GM12878 (cell line): ENCODE results near the gene TEX44. TPM values are rescaled to one million over a fixed set of nuclear protein-coding genes. Genes with fewer than 3 reads are reported as not detected.

Experiments used
- ATF7 ChIP-seq: fragments of 450-650 bp; IDR thresholded peaks from 2 replicates; pipeline ENCODE4 v1.6.1; 2016; ENCODE audit warnings: low read depth, mild to moderate bottlenecking
- CEBPB ChIP-seq, 2 experiments: fragments of 150-350 bp in 1 of 2; IDR thresholded peaks; 2 replicates each; pipeline ENCODE4 v1.6.1; 2012 to 2014; ENCODE audit warnings: low read depth in 2 of 2, low read length in 2 of 2, borderline replicate concordance in 1 of 2, inconsistent platforms in 1 of 2
- FOXM1 ChIP-seq: IDR thresholded peaks from 2 replicates; pipeline ENCODE4 v1.6.1; 2012; ENCODE audit warnings: low read depth, mild to moderate bottlenecking, inconsistent platforms, low read length, moderate library complexity
- JUND ChIP-seq: IDR thresholded peaks from 2 replicates; pipeline ENCODE4 v1.6.1; 2012; ENCODE audit warnings: low read depth, mild to moderate bottlenecking, low read length, improper control_type of control experiment, moderate library complexity
- KLF5 ChIP-seq: fragments of 450-650 bp; IDR thresholded peaks from 2 replicates; pipeline ENCODE4 v1.6.1; 2014; ENCODE audit warnings: mild to moderate bottlenecking; ENCODE audit not compliant: partially characterized antibody
- NRF1 ChIP-seq: conservative IDR thresholded peaks from 2 replicates; pipeline ENCODE4 v1.6.1; 2011; ENCODE audit warnings: mild to moderate bottlenecking, low read depth, low read length, improper control_type of control experiment
- POLR2AphosphoS2 ChIP-seq: IDR thresholded peaks from 2 replicates; pipeline ENCODE4 v1.6.1; 2011; ENCODE audit warnings: low read depth, mild to moderate bottlenecking, low read length, improper control_type of control experiment, moderate library complexity
- POLR2AphosphoS5 ChIP-seq: IDR thresholded peaks from 2 replicates; pipeline ENCODE4 v1.6.1; 2011; ENCODE audit warnings: mild to moderate bottlenecking, low read length, inconsistent platforms
- RAD21 ChIP-seq: IDR thresholded peaks from 2 replicates; pipeline ENCODE4 v1.6.1; 2011; ENCODE audit warnings: mild to moderate bottlenecking, low read depth, low read length, moderate library complexity; ENCODE audit not compliant: insufficient read depth
- RB1 ChIP-seq: fragments of 450-650 bp; formaldehyde crosslinking; IDR thresholded peaks from 2 replicates; pipeline ENCODE4 v1.6.1; 2017; ENCODE audit warnings: mild to moderate bottlenecking, borderline replicate concordance
- SMARCA5 ChIP-seq: fragments of 450-650 bp; IDR thresholded peaks from 2 replicates; pipeline ENCODE4 v1.6.1; 2017; ENCODE audit warnings: mild to moderate bottlenecking
- SREBF1 ChIP-seq: IDR thresholded peaks from 2 replicates; pipeline ENCODE4 v1.6.1; 2012; ENCODE audit warnings: mild to moderate bottlenecking, low read length
- TAF1 ChIP-seq: IDR thresholded peaks from 2 replicates; pipeline ENCODE4 v1.6.1; 2011; ENCODE audit warnings: mild to moderate bottlenecking, low read depth, low read length, borderline replicate concordance
- YBX1 ChIP-seq: fragments of 450-650 bp; IDR thresholded peaks from 2 replicates; pipeline ENCODE4 v1.6.1; 2016; ENCODE audit warnings: antibody characterized with exemption
- ZNF622 ChIP-seq: fragments of 450-650 bp; IDR thresholded peaks from 2 replicates; pipeline ENCODE4 v1.6.1; 2017; ENCODE audit warnings: mild to moderate bottlenecking, inconsistent platforms
- polyA plus RNA-seq, 11 experiments: library from polyadenylated mRNA; depleted of rRNA in 4 of 11; unstranded in 6 of 11; stranded (reverse) in 5 of 11; fragments of >200 nt; fragmentation: Nextera tagmentation in 4 of 11; fragmentation: Illumina TruSeq in 1 of 11; extraction: Ambion mirVana in 4 of 11; extraction: Trizol in 1 of 11; gene quantifications; 1 replicate in 1 of 11; 2 replicates in 10 of 11; pipeline versions ENCODE4 v1.2.1 to v1.2.3, GENCODE V29; 2011 to 2016; ENCODE audit warnings: inconsistent platforms in 2 of 11, missing spikeins in 2 of 11, low read depth in 1 of 11
- total RNA-seq, 4 experiments: library from RNA; depleted of rRNA in 3 of 4; stranded (reverse); fragments of >200 nt in 3 of 4; fragmentation: Illumina TruSeq in 1 of 4; extraction: Trizol in 1 of 4; gene quantifications; 2 replicates each; pipeline versions ENCODE4 v1.2.1 to v1.2.3, GENCODE V29; 2013 to 2021
- TF ChIP-seq, protein P1 (sequence below): IDR thresholded peaks from 2 replicates; pipeline ENCODE4 v1.6.1; 2011; ENCODE audit warnings: low read depth, low read length, improper control_type of control experiment, borderline replicate concordance
- TF ChIP-seq, protein P2 (sequence below): IDR thresholded peaks from 2 replicates; pipeline ENCODE4 v1.6.1; 2012; ENCODE audit warnings: low read depth, low read length, improper control_type of control experiment
- TF ChIP-seq, protein P3 (sequence below): IDR thresholded peaks from 2 replicates; pipeline ENCODE4 v1.6.1; 2012; ENCODE audit warnings: low read length, inconsistent platforms
- TF ChIP-seq, protein P4 (sequence below): fragments of 150-350 bp; IDR thresholded peaks from 2 replicates; pipeline ENCODE4 v1.6.1; 2016; ENCODE audit warnings: low read depth, low read length

The TEX44 gene
- total and polyA plus RNA-seq, 10 of the 15 experiments (the other 5 are each of a cell fraction or from before 2014, with no cell fraction given) = not detected

DNA sequence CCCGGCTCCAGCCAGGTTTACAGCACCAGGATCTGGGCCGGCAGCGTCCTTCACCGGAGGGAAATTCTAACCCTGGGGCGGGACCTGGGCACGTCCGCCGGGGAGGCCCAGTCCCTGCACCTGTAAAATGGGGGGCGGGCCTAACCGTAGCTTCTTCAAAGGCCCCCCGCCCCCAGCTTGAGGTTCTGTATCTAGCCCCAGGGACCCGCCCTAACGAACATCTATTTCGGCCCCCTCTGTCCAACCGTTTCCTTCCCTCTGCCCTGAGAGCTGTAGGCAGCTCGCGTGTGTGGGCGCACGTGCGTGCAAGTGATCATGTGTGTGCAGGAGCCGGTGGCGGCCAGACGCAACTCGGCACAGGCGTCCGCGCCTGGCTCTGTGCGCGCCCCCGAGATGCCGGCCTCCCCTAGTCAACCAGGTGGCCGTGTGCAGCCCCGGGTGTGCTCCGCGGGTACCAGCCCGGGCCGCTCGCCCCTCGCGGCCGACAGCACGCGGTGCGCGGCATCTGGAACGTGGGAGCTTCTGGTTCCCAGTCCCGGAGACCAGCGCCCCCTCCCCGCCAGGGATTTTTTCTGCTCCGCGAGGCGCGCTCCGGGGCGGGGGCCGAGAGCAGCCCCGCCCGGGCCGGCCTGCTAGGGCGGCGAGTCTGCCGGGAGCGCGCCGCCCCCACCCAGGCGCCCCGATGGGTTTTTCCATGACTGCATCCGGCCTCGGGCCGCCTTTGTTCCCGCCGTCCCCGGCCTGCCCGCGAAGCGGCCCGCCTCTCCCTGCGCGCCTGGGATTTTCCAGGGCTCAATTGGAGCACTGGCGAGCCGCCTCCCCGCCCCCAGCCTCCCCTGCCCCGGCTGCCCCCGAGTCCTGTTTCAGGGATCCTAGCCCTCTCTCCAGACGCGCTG is 21.2 kb downstream of the TEX44 start (continued):
- TF ChIP-seq, protein P1, sequence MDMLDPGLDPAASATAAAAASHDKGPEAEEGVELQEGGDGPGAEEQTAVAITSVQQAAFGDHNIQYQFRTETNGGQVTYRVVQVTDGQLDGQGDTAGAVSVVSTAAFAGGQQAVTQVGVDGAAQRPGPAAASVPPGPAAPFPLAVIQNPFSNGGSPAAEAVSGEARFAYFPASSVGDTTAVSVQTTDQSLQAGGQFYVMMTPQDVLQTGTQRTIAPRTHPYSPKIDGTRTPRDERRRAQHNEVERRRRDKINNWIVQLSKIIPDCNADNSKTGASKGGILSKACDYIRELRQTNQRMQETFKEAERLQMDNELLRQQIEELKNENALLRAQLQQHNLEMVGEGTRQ = peak; percentile 20; the same call in 1 of the 2 replicates
- TF ChIP-seq ZNF622 (no peak), POLR2AphosphoS5 (peak; percentile 79), RB1 (peak; percentile 79; the same call in 1 of the 2 replicates), SMARCA5 (peak; percentile 61), FOXM1 (peak; percentile 86), SREBF1 (no peak), YBX1 (no peak), RAD21 (no peak), JUND (no peak), NRF1 (no peak), KLF5 (peak; percentile 67), POLR2AphosphoS2 (peak; percentile 81; the same call in 1 of the 2 replicates), CEBPB (IDR thresholded peaks at IDR 0.05; ENCODE audit: borderline replicate concordance in 1 of 2, low read depth in 2 of 2, low read length in 2 of 2) (no peak), ATF7 (peak; percentile 51), TAF1 (peak; percentile 61; the same call in 1 of the 2 replicates)
- TF ChIP-seq, protein P2, sequence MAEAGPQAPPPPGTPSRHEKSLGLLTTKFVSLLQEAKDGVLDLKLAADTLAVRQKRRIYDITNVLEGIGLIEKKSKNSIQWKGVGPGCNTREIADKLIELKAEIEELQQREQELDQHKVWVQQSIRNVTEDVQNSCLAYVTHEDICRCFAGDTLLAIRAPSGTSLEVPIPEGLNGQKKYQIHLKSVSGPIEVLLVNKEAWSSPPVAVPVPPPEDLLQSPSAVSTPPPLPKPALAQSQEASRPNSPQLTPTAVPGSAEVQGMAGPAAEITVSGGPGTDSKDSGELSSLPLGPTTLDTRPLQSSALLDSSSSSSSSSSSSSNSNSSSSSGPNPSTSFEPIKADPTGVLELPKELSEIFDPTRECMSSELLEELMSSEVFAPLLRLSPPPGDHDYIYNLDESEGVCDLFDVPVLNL = no peak
- TF ChIP-seq, protein P3, sequence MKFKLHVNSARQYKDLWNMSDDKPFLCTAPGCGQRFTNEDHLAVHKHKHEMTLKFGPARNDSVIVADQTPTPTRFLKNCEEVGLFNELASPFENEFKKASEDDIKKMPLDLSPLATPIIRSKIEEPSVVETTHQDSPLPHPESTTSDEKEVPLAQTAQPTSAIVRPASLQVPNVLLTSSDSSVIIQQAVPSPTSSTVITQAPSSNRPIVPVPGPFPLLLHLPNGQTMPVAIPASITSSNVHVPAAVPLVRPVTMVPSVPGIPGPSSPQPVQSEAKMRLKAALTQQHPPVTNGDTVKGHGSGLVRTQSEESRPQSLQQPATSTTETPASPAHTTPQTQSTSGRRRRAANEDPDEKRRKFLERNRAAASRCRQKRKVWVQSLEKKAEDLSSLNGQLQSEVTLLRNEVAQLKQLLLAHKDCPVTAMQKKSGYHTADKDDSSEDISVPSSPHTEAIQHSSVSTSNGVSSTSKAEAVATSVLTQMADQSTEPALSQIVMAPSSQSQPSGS = no peak
- TF ChIP-seq, protein P4, sequence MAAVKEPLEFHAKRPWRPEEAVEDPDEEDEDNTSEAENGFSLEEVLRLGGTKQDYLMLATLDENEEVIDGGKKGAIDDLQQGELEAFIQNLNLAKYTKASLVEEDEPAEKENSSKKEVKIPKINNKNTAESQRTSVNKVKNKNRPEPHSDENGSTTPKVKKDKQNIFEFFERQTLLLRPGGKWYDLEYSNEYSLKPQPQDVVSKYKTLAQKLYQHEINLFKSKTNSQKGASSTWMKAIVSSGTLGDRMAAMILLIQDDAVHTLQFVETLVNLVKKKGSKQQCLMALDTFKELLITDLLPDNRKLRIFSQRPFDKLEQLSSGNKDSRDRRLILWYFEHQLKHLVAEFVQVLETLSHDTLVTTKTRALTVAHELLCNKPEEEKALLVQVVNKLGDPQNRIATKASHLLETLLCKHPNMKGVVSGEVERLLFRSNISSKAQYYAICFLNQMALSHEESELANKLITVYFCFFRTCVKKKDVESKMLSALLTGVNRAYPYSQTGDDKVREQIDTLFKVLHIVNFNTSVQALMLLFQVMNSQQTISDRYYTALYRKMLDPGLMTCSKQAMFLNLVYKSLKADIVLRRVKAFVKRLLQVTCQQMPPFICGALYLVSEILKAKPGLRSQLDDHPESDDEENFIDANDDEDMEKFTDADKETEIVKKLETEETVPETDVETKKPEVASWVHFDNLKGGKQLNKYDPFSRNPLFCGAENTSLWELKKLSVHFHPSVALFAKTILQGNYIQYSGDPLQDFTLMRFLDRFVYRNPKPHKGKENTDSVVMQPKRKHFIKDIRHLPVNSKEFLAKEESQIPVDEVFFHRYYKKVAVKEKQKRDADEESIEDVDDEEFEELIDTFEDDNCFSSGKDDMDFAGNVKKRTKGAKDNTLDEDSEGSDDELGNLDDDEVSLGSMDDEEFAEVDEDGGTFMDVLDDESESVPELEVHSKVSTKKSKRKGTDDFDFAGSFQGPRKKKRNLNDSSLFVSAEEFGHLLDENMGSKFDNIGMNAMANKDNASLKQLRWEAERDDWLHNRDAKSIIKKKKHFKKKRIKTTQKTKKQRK = no peak
